Breast epithelium (tissue), 3 donors: ENCODE results near the gene FNDC11.

Source experiments
- CTCF ChIP-seq, 3 donors: fragments of 450-650 bp; IDR thresholded peaks; one replicate each; pipeline ENCODE4 v1.5.1; 2016 to 2017; ENCODE audit warnings: antibody characterized with exemption in 3 of 3, mild to moderate bottlenecking in 3 of 3, moderate library complexity in 3 of 3
- POLR2A ChIP-seq: fragments of 450-650 bp; IDR thresholded peaks from one replicate; pipeline ENCODE4 v1.6.1; 2016; ENCODE audit warnings: antibody characterized with exemption, mild to moderate bottlenecking, moderate library complexity

GRCh38 chr20:63594043-63594561 lies 40.1 kb downstream of the FNDC11 start:
- no peak for TF ChIP-seq CTCF (IDR thresholded peaks at IDR 0.05)
- no peak for TF ChIP-seq POLR2A
